ENCODE measurements around the gene LYPD6B.

Gene LYPD6B

GRCh38 chr2:149061133-149061745, 22.7 kb downstream of the LYPD6B start:
- TF ChIP-seq MAX (IDR thresholded peaks at IDR 0.05) (no peak), RAD21 (IDR thresholded peaks at IDR 0.05; ENCODE audit: low read depth) (no peak), EP300 (IDR thresholded peaks at IDR 0.05; ENCODE audit: borderline replicate concordance) (no peak), TEAD4 (IDR thresholded peaks at IDR 0.05) (no peak), CREB1 (IDR thresholded peaks at IDR 0.05; ENCODE audit: low read depth) (no peak), CEBPB (IDR thresholded peaks at IDR 0.05) (no peak), EGR1 (IDR thresholded peaks at IDR 0.05) (no peak), REST (IDR thresholded peaks at IDR 0.05; ENCODE audit: low read depth) (no peak)

GRCh38 chr2:149062531-149062930, 24.0 kb downstream of the LYPD6B start:
- no peak for TF ChIP-seq EGR1 (IDR thresholded peaks at IDR 0.05)
- TF ChIP-seq REST (IDR thresholded peaks at IDR 0.05; ENCODE audit: low read depth), result no peak
- no peak for TF ChIP-seq ZBTB7A (IDR thresholded peaks at IDR 0.05; ENCODE audit: low read depth)
- TF ChIP-seq CEBPB (IDR thresholded peaks at IDR 0.05), result no peak
- TF ChIP-seq TEAD4 (IDR thresholded peaks at IDR 0.05), result no peak
- TF ChIP-seq CREB1 (IDR thresholded peaks at IDR 0.05; ENCODE audit: low read depth), result no peak
- no peak for TF ChIP-seq MAX (IDR thresholded peaks at IDR 0.05)
- TF ChIP-seq NFIC (IDR thresholded peaks at IDR 0.05), result no peak
- TF ChIP-seq TCF12 (IDR thresholded peaks at IDR 0.05; ENCODE audit: low read depth), result no peak
- no peak for TF ChIP-seq FOXM1 (IDR thresholded peaks at IDR 0.05; ENCODE audit: borderline replicate concordance, low read depth)
- TF ChIP-seq USF1 (IDR thresholded peaks at IDR 0.05), result no peak
- TF ChIP-seq EP300 (IDR thresholded peaks at IDR 0.05; ENCODE audit: borderline replicate concordance), result no peak

- TF ChIP-seq NFIC (IDR thresholded peaks at IDR 0.05) (no peak), TEAD4 (IDR thresholded peaks at IDR 0.05) (no peak), RAD21 (IDR thresholded peaks at IDR 0.05; ENCODE audit: low read depth) (no peak), USF1 (IDR thresholded peaks at IDR 0.05) (no peak), REST (IDR thresholded peaks at IDR 0.05; ENCODE audit: low read depth) (no peak), EGR1 (IDR thresholded peaks at IDR 0.05) (no peak), FOXM1 (IDR thresholded peaks at IDR 0.05; ENCODE audit: borderline replicate concordance, low read depth) (no peak), CEBPB (IDR thresholded peaks at IDR 0.05) (no peak)
These were observed 24.7 kb downstream of the LYPD6B start for GRCh38 chr2:149063177-149063576.

DNA sequence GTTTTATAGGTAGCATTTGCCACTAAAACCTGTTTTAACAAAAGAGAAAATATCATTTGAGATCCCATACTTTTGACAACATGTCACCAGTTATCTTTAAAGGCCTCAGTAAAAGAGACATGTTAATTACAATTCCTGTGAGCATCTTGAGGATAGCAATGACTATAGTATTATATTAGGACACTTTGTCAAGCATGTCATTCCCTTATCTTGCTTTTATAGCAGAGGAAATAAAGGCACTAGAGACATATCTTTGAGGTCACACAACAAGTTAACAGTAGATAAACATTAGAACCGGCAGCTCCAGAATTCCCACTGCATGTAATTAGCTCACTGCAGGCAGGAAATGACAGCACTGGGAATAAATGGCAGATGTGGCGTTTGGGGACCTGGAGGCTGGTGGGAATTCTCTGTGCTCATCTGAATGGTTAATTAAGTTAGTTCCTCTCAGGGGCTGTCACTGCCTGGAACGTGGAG, 25.9 kb downstream of the LYPD6B start:
- TF ChIP-seq MAX (IDR thresholded peaks at IDR 0.05) (no peak), YY1 (IDR thresholded peaks at IDR 0.05; ENCODE audit: low read depth) (no peak)

All from Ishikawa (cell line).